ENCODE results near the gene CDC16. TPM values are rescaled to one million over a fixed set of nuclear protein-coding genes. Genes with fewer than 3 reads are reported as not detected.
A peak's percentile ranks its signal among the peaks of the same experiment; 100 is the strongest.

Gene CDC16
- total RNA-seq, 1 donor from 2014 or later: 71.5 TPM

DNA sequence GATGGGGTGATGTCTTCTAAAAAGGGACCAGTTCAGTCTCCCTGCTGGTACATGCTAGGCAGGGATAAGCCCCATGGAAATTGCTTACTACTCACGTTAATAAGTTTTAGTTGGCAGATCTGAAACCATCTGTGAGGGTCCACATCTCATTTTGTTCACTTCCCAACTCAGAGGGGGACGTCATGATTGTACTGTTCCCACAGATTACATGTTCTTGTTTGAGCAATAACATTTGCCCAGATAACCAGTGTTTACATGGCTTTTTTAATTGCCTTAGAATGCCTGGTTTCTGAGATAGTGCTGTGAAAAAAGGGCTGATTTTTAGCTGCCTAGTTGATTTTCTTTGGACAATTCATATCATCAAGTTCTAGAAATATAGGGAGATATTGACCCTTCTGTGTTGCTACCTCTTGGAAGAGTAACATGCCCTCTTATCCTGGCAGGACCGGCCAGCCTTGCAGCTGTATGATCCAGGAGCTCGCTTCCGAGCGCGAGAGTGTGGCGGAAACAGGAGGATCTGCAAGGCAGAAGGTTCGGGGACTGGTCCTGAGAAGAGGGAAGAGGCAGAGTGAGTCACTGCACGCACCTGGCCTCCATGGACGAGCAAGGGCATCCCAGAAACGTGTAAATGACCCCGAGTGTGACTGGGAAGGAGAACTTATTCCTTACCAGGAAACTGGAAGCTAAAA lies 69.8 kb downstream of the CDC16 start:
- no peak for DNase-seq

DNA sequence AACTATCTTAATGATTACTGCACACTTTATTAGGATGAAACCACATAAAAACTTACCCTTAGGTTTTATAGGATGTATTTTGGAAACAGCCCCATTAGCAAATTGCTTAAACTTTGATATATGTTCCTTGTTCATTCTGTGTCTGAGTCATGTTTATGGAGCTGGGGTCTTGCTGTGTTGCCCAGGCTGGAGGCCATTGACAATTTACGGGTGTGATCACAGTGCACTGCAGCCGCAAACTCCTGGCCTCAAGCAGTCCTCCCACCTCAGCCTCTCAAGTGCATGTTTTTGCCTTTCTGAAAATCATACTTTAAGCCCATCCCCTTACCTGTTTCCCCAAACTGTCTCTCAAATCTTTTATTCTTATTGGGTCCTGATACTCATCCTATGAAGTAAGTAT lies 74.4 kb downstream of the CDC16 start:
- DNase-seq: no peak

GRCh38 chr13:114309806-114310410 lies 75.2 kb downstream of the CDC16 start:
- DNase-seq: no peak

DNA sequence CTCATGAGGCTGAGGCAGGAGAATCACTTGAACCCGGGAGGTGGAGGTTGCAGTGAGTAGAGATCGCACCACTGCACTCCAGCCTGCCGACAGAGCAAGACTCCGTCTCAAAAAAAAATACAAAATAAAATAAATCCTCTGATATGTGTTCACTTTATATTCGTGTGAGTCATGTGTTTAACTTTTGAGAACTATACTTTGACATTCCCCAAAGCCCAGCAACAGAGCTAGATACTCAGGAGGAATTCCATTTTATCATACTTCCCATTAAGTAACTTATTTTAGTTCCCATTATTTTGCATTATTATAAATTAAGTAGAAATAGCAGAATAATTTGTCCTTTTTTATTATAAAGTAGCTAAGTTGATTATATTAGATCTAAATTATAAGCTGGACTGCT lies 76.3 kb downstream of the CDC16 start:
- DNase-seq: no peak

DNA sequence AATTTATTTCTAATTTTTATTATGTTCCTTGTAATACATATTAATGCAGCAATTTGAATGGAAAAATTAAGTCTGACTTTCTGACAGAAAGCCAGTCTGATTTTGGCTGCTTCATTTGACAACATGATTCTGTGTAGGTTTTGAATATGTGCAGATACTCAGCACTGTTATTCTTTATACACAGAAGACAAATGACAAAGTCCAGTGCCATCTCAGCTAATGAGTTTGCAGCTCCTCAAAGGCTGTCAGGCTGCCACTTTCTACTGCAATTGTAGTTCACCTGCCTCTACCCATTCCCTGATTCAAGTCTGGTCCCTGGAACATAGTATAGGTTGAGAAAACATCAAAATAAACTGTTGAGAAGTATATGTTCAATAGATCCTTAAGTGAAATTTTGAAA lies 76.7 kb downstream of the CDC16 start:
- DNase-seq: no peak

GRCh38 chr13:114311908-114312307 lies 77.2 kb downstream of the CDC16 start:
- no peak for DNase-seq

GRCh38 chr13:114313061-114313860 lies 78.6 kb downstream of the CDC16 start:
- no peak for DNase-seq

DNA sequence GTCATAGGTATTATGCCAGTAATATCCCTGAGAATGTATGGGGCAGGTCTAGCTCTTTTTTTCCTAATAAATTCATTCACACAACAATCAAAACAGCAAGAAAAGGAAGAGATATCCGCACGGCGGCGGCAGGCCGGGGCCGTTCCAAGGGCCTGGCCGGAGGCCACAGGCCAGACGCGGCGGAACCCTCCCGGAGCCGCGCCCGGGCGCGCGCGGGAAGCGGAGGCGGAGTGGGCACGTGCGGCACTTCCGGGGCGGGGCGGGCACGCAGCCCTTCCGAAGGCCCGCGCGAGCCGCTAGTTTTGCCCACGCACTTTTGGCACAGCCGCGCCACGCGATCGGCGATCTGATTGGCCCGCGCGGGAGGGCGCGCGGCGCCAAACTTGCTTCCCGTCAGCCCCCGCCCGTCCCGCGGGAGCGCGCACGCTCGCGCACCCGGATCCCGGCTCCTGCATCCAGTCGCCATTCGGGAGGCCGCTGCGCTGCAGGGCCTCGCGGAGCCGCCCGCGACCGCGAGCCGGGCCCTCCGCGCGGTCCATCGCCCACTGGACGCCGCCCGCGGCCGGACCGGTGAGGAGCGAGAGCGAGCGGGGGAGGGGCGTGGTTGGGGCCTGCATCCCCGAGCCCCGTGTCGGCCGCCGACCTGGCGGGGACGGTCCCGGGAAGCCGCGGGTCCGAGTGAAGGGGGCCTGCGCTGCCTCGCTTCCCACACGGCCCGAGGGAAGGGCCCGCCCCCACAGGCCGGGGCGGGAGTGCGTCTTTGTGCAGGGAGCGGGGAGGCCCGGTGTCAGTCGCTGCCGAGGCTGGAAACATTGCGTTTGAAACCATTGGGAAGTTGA lies 79.6 kb downstream of the CDC16 start, which contains the start of gene CHAMP1:
Gene CHAMP1, plus strand, starts transcription at position 430 of the 839 bp plus-strand sequence. CDS start 9,340 bp downstream, outside the sequence.
- DNase-seq: peak; percentile 98

- DNase-seq: peak; percentile 14
These were observed 80.5 kb downstream of the CDC16 start for GRCh38 chr13:114315074-114315785.

GRCh38 chr13:114318624-114319023 lies 83.9 kb downstream of the CDC16 start:
- DNase-seq: no peak

GRCh38 chr13:114319441-114319913 lies 84.8 kb downstream of the CDC16 start:
- DNase-seq: no peak

GRCh38 chr13:114320065-114320464 lies 85.4 kb downstream of the CDC16 start:
- no peak for DNase-seq

DNA sequence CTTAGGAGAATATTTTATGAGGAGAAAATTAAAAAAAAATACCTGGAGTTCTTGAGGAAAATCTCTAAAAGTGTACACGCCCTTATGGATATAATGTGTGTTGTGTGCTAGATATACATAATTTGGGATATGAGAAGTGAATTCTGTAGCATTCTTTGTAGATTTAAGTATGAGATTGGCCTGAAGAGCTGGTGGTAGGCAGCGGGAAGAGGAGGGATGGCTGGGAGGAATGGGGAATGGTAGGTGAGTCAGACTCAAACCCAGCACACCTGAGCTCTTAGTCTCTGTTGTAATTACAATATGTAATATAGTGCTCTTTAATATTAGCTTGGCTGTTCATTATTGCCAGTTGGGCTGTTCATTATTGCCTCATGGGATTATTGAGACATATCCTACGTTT lies 86.6 kb downstream of the CDC16 start:
- no peak for DNase-seq

Small RNA genes within 50 kb of the gene (small RNA-seq; reads per million reads assigned to genes)
- gene MIR4502 (ENCODE audit: low replicate concordance) (not detected), gene MIR548AR (ENCODE audit: low replicate concordance) (0.06 reads per million)

Other genes with a start within 250 kb of the CDC16 start
- 23.7 TPM for gene RASA3, start 102.3 kb upstream of the CDC16 start, total RNA-seq
- not detected for gene CFAP97D2, start 55.6 kb upstream of the CDC16 start, total RNA-seq
- 48.3 TPM for gene UPF3A, start 46.7 kb downstream of the CDC16 start, total RNA-seq
- gene CHAMP1, start 79.6 kb downstream of the CDC16 start, total RNA-seq: 6.9 TPM

Measured in tongue (tissue), 3 donors.